Lower leg skin (tissue), 4 donors: ENCODE data around the gene AMELY. TPM values are rescaled to one million over a fixed set of nuclear protein-coding genes. Genes with fewer than 3 reads are reported as not detected.
"Not testable (repeated sequence)": the region's sequence is repeated elsewhere in the genome, so short reads cannot be mapped to it uniquely, and the experiment has no call there.

ENCODE experiments used
- DNase-seq, 2 donors: peaks; one replicate each; pipeline ENCODE4 v3.0.0-alpha.2; 2019; ENCODE audit warnings: low spot score in 2 of 2
- H3K4me3 ChIP-seq: fragments of 200-600 bp; sonication (generic); 2 replicates; pipeline ENCODE4 v1.5.1; 2017; ENCODE audit warnings: mild to moderate bottlenecking, low read depth; ENCODE audit not compliant: poor library complexity, severe bottlenecking
- CTCF ChIP-seq, 3 donors: fragments of 450-650 bp; IDR thresholded peaks; one replicate each; pipeline ENCODE4 v1.5.1; 2016; ENCODE audit warnings: antibody characterized with exemption in 3 of 3, mild to moderate bottlenecking in 3 of 3, moderate library complexity in 2 of 3
- POLR2A ChIP-seq, 2 donors: fragments of 450-650 bp; IDR thresholded peaks; one replicate each; pipeline ENCODE4 v1.6.1; 2016 to 2017; ENCODE audit warnings: antibody characterized with exemption in 2 of 2, mild to moderate bottlenecking in 1 of 2, moderate library complexity in 1 of 2
- WGBS, 2 donors: methylation state at CpG; one replicate each; pipeline ENCODE4 v1.1.5; 2018; 5-methylcytosine and 5-hydroxymethylcytosine counted together
- intact Hi-C: fragments of 100-400 bp; cut with DNase I; formaldehyde crosslinking; loops from one replicate; pipeline ENCODE4 v1.15.0; 2023; ENCODE audit warnings: low total_unique reads
- total RNA-seq, 4 donors: library from RNA; depleted of rRNA; stranded (reverse); fragments of >200 nt; gene quantifications; one replicate each; pipeline ENCODE4 v1.1.0, GENCODE V29; 2016

Gene AMELY
- total RNA-seq, 4 donors from 2014 or later = not detected

- 40% methylated on average over 1 of the region's 1 CpG; no CpG with 5 or more reads in 1 of the 2 donors for WGBS, 2 donors
- intact Hi-C loops = no loop called here
- no peak for DNase-seq
- H3K4me3 ChIP-seq = no peak overlapping the region
- TF ChIP-seq POLR2A (IDR thresholded peaks at IDR 0.05) = no peak
- TF ChIP-seq CTCF (IDR thresholded peaks at IDR 0.05) = no peak
Observed at GRCh38 chrY:6895236-6895635, 16.3 kb downstream of the AMELY start.

GRCh38 chrY:6894496-6894895 lies 17.1 kb downstream of the AMELY start:
- intact Hi-C loops = no loop called here
- no peak for DNase-seq
- no peak overlapping the region for H3K4me3 ChIP-seq
- TF ChIP-seq POLR2A (IDR thresholded peaks at IDR 0.05) = no peak
- no peak for TF ChIP-seq CTCF (IDR thresholded peaks at IDR 0.05)
- WGBS, 2 donors = 60% methylated on average over 3 of the region's 3 CpGs; no CpG with 5 or more reads in 1 of the 2 donors

GRCh38 chrY:6849384-6849783 lies 62.2 kb downstream of the AMELY start:
- H3K4me3 ChIP-seq = no peak overlapping the region
- DNase-seq = no peak
- TF ChIP-seq POLR2A (IDR thresholded peaks at IDR 0.05) (no peak), CTCF (IDR thresholded peaks at IDR 0.05) (no peak)
- 83% methylated on average over 2 of the region's 2 CpGs; no CpG with 5 or more reads in 1 of the 2 donors for WGBS, 2 donors
- intact Hi-C loops = no loop called here

- H3K4me3 ChIP-seq, DNase-seq, intact Hi-C loops: not testable (repeated sequence)
- WGBS, 2 donors = 69% methylated on average over 2 of the region's 2 CpGs; no CpG with 5 or more reads in 1 of the 2 donors
Observed at GRCh38 chrY:6842650-6843049, 68.9 kb downstream of the AMELY start.

Other genes starting within 250 kb of the AMELY start
- 1 to 10 TPM in 1 of 4 donors, under 1 TPM in 1, not detected in 2; 0.81 to 1.3 TPM for gene TBL1Y, start 1.1 kb downstream of the AMELY start, total RNA-seq